K562 (cell line): ENCODE results near the gene SGTB. TPM values are rescaled to one million over a fixed set of nuclear protein-coding genes. Genes with fewer than 3 reads are reported as not detected.

Source experiments
- ATF7 ChIP-seq: fragments of 450-650 bp; IDR thresholded peaks from 2 replicates; pipeline ENCODE4 v1.7.1; 2014; ENCODE audit warnings: mild to moderate bottlenecking, moderate library complexity
- BDP1 ChIP-seq: IDR thresholded peaks from 3 replicates; pipeline ENCODE4 v1.6.1; 2011; ENCODE audit not compliant: insufficient read length, insufficient read depth
- CHD4 ChIP-seq: fragments of 200-600 bp; sonication (generic); IDR thresholded peaks from 3 replicates; pipeline ENCODE4 v1.6.1; 2012; ENCODE audit warnings: low read depth, mild to moderate bottlenecking, mixed read lengths, low read length, inconsistent platforms; ENCODE audit not compliant: insufficient read depth, insufficient replicate concordance, poor library complexity, severe bottlenecking
- CREB3 ChIP-seq: fragments of 450-650 bp; conservative IDR thresholded peaks from 2 replicates; pipeline ENCODE4 v1.6.1; 2016; ENCODE audit warnings: missing genetic modification characterization, low read depth, mild to moderate bottlenecking, missing compliant biosample characterization, moderate library complexity
- DDX20 ChIP-seq: fragments of 450-650 bp; IDR thresholded peaks from 2 replicates; pipeline ENCODE4 v1.6.1; 2016; ENCODE audit warnings: missing genetic modification characterization, low read depth, mild to moderate bottlenecking, missing compliant biosample characterization, moderate library complexity
- ESRRA ChIP-seq: fragments of 450-650 bp; IDR thresholded peaks from 2 replicates; pipeline ENCODE4 v1.6.1; 2014; ENCODE audit warnings: low read depth, mild to moderate bottlenecking, moderate library complexity, borderline replicate concordance
- GATA2 ChIP-seq: sonication (generic); formaldehyde crosslinking; IDR thresholded peaks from 2 replicates; pipeline ENCODE4 v1.4.0; 2020; ENCODE audit warnings: mild to moderate bottlenecking, missing genetic modification reagents
- GTF2E2 ChIP-seq: fragments of 200-800 bp; sonication (Bioruptor generic); IDR thresholded peaks from 2 replicates; pipeline ENCODE4 v1.6.1; 2016; ENCODE audit warnings: missing genetic modification characterization, missing compliant biosample characterization
- HDAC2 ChIP-seq: fragments of 450-650 bp; IDR thresholded peaks from 2 replicates; pipeline ENCODE4 v1.6.1; 2016; ENCODE audit warnings: mild to moderate bottlenecking
- HNRNPL ChIP-seq: fragments of 200-400 bp; formaldehyde crosslinking; IDR thresholded peaks from 2 replicates; pipeline ENCODE4 v1.6.1; 2017; ENCODE audit warnings: low read depth, mild to moderate bottlenecking, low read length
- HNRNPLL ChIP-seq: fragments of 200-400 bp; formaldehyde crosslinking; IDR thresholded peaks from 2 replicates; pipeline ENCODE4 v1.6.1; 2017; ENCODE audit warnings: low read length, low read depth, mild to moderate bottlenecking; ENCODE audit not compliant: poor library complexity, severe bottlenecking
- KAT8 ChIP-seq: fragments of 450-650 bp; IDR thresholded peaks from 2 replicates; pipeline ENCODE4 v1.6.1; 2016; ENCODE audit warnings: low read depth, mild to moderate bottlenecking
- MYNN ChIP-seq, 2 experiments: sonication (generic); formaldehyde crosslinking in 1 of 2; IDR thresholded peaks; 2 replicates each; pipeline versions ENCODE4 v1.5.0 to v1.6.1; 2016 to 2020; ENCODE audit warnings: antibody characterized with exemption in 1 of 2, missing genetic modification reagents in 1 of 2
- PHF20 ChIP-seq: fragments of 450-650 bp; IDR thresholded peaks from 2 replicates; pipeline ENCODE4 v1.6.1; 2018; ENCODE audit not compliant: partially characterized antibody
- PHF8 ChIP-seq: fragments of 200-600 bp; sonication (generic); IDR thresholded peaks from 2 replicates; pipeline ENCODE4 v1.6.1; 2012; ENCODE audit warnings: mixed run types, mild to moderate bottlenecking, inconsistent platforms, low read length, moderate library complexity, borderline replicate concordance
- POLR2G ChIP-seq: fragments of 200-400 bp; formaldehyde crosslinking; IDR thresholded peaks from 2 replicates; pipeline ENCODE4 v1.6.1; 2017; ENCODE audit warnings: low read depth, mild to moderate bottlenecking, antibody characterized with exemption, low read length, moderate library complexity
- RCOR1 ChIP-seq, 2 experiments: IDR thresholded peaks; 2 replicates each; pipeline ENCODE4 v1.6.1; 2012; ENCODE audit warnings: low read depth in 2 of 2, low read length in 2 of 2, borderline replicate concordance in 1 of 2, improper control_type of control experiment in 1 of 2
- SPI1 ChIP-seq: IDR thresholded peaks from 2 replicates; pipeline ENCODE4 v1.6.1; 2011; ENCODE audit warnings: low read depth, low read length, control low read depth, borderline replicate concordance
- TAF9B ChIP-seq: fragments of 450-650 bp; IDR thresholded peaks from 2 replicates; pipeline ENCODE4 v1.6.1; 2018; ENCODE audit warnings: mild to moderate bottlenecking; ENCODE audit not compliant: partially characterized antibody
- ZEB2 ChIP-seq: fragments of 450-650 bp; IDR thresholded peaks from 2 replicates; pipeline ENCODE4 v1.6.1; 2016
- ZNF146 ChIP-seq: IDR thresholded peaks from one replicate; pipeline ENCODE4 v1.6.1; 2018; ENCODE audit warnings: missing compliant biosample characterization; ENCODE audit not compliant: unreplicated experiment
- ZNF184 ChIP-seq: sonication (generic); formaldehyde crosslinking; IDR thresholded peaks from 2 replicates; pipeline ENCODE4 v1.5.0; 2020; ENCODE audit warnings: missing genetic modification reagents
- ZNF217 ChIP-seq: sonication (generic); formaldehyde crosslinking; IDR thresholded peaks from 2 replicates; pipeline ENCODE4 v1.8.0; 2022; ENCODE audit warnings: mild to moderate bottlenecking, missing genetic modification reagents
- ZNF518B ChIP-seq: fragments of 250-450 bp; sonication (Bioruptor Pico); IDR thresholded peaks from 2 replicates; pipeline ENCODE4 v1.5.0; 2021; ENCODE audit warnings: mild to moderate bottlenecking, moderate library complexity
- polyA plus RNA-seq, 8 experiments: library from polyadenylated mRNA; depleted of rRNA in 4 of 8; stranded (reverse) in 5 of 8; unstranded in 3 of 8; fragments of >200 nt; fragmentation: Nextera tagmentation in 2 of 8; fragmentation: Illumina TruSeq in 1 of 8; extraction: Ambion mirVana in 2 of 8; extraction: Trizol in 1 of 8; gene quantifications; 2 replicates each; pipeline versions ENCODE4 v1.2.1 to v1.2.3, GENCODE V29; 2011 to 2014; ENCODE audit warnings: inconsistent platforms in 1 of 8, missing spikeins in 1 of 8
- total RNA-seq, 7 experiments: library from RNA; depleted of rRNA in 6 of 7; stranded (reverse); fragments of >200 nt in 6 of 7; fragmentation: Illumina TruSeq in 2 of 7; extraction: Trizol in 2 of 7; gene quantifications; 2 replicates each; pipeline versions ENCODE4 v1.2.1 to v1.2.3, GENCODE V29; 2011 to 2021; ENCODE audit warnings: low replicate concordance in 1 of 7

Gene SGTB
- total and polyA plus RNA-seq, 9 of the 15 experiments (the other 6 are each of a cell fraction or from before 2014, with no cell fraction given) = 1.3 to 8.4 (median 4.8) TPM

- TF ChIP-seq MYNN (IDR thresholded peaks at IDR 0.05) = peak; percentile 43; the same call in 1 of the 2 replicates
- no peak for TF ChIP-seq MYNN (CRISPR knock-in tag; IDR thresholded peaks at IDR 0.05)
- peak; percentile 81 for TF ChIP-seq POLR2G
- no peak for TF ChIP-seq GATA2 (CRISPR knock-in tag)
- TF ChIP-seq ZEB2 = 0 out of 2 replicates have a peak, but pooled peaks have one; percentile 8
- TF ChIP-seq ATF7 = peak; percentile 45; the same call in 1 of the 2 replicates
- TF ChIP-seq ZNF217 (CRISPR knock-in tag) = no peak
- TF ChIP-seq TAF9B = peak; percentile 42
- TF ChIP-seq ZNF184 (CRISPR knock-in tag) = no peak
- no peak for TF ChIP-seq ZNF518B (CRISPR knock-in tag)
- peak in 1 of 2 experiments; percentile 35; a peak in 1 of 4 replicates for TF ChIP-seq RCOR1 (IDR thresholded peaks at IDR 0.05; ENCODE audit: borderline replicate concordance in 1 of 2, low read depth in 2 of 2, low read length in 2 of 2)
- 0 out of 2 replicates have a peak, but pooled peaks have one; percentile 30 for TF ChIP-seq SPI1
- TF ChIP-seq PHF8 = peak; percentile 55; the same call in 1 of the 2 replicates
- TF ChIP-seq DDX20 = no peak
- TF ChIP-seq HNRNPL = no peak
- peak; percentile 92 for TF ChIP-seq HNRNPLL
- no peak for TF ChIP-seq BDP1
- TF ChIP-seq PHF20 = peak; percentile 45
- TF ChIP-seq HDAC2 = 0 out of 2 replicates have a peak, but pooled peaks have one; percentile 82
- TF ChIP-seq ESRRA = no peak
- TF ChIP-seq GTF2E2 (tag) = peak; percentile 73; the same call in 1 of the 2 replicates
- no peak for TF ChIP-seq KAT8
- TF ChIP-seq CREB3 (tag) = no peak
- no peak for TF ChIP-seq ZNF146 (CRISPR knock-in tag)
- TF ChIP-seq CHD4 = no peak
These were observed 97.8 kb downstream of the SGTB start, which contains the start of gene TRIM23 (continued) for GRCh38 chr5:65624025-65624570.
